GM12874 (cell line): ENCODE measurements around the gene CDH16.
A peak's percentile ranks its signal among the peaks of the same experiment; 100 is the strongest.

Experiments used
- TF ChIP-seq, protein P1 (sequence below): IDR thresholded peaks from 2 replicates; pipeline ENCODE4 v1.5.1; 2011; ENCODE audit warnings: low read depth, mild to moderate bottlenecking, control low read depth, low read length, moderate library complexity; ENCODE audit not compliant: insufficient read depth

CDH16 gene

GRCh38 chr16:66949472-66949871 is 30.8 kb upstream of the CDH16 start:
- TF ChIP-seq, protein P1, sequence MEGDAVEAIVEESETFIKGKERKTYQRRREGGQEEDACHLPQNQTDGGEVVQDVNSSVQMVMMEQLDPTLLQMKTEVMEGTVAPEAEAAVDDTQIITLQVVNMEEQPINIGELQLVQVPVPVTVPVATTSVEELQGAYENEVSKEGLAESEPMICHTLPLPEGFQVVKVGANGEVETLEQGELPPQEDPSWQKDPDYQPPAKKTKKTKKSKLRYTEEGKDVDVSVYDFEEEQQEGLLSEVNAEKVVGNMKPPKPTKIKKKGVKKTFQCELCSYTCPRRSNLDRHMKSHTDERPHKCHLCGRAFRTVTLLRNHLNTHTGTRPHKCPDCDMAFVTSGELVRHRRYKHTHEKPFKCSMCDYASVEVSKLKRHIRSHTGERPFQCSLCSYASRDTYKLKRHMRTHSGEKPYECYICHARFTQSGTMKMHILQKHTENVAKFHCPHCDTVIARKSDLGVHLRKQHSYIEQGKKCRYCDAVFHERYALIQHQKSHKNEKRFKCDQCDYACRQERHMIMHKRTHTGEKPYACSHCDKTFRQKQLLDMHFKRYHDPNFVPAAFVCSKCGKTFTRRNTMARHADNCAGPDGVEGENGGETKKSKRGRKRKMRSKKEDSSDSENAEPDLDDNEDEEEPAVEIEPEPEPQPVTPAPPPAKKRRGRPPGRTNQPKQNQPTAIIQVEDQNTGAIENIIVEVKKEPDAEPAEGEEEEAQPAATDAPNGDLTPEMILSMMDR, result no peak

DNA sequence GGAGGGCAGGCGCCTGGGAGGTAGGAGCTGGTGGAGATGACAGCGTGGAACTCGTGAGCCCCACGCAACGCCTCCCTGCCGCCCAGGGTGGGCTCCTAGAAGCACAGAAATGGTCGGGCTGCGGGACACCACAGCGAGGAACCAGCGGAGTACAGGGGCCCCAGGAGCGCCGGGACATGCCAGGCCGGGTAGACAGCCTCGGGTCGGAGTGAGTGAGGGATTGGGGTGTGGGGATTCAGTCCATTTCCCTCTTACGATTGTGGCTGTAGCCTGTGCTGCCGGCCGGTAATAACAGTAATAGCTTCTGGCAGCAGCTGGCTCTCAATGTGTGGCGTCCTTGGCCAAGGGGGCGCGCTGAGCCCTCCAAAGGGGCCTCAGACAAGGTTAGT is 30.1 kb upstream of the CDH16 start:
- TF ChIP-seq, protein P1, result no peak

- TF ChIP-seq, protein P1, result no peak
Observed at GRCh38 chr16:66948134-66948836, 29.6 kb upstream of the CDH16 start.

DNA sequence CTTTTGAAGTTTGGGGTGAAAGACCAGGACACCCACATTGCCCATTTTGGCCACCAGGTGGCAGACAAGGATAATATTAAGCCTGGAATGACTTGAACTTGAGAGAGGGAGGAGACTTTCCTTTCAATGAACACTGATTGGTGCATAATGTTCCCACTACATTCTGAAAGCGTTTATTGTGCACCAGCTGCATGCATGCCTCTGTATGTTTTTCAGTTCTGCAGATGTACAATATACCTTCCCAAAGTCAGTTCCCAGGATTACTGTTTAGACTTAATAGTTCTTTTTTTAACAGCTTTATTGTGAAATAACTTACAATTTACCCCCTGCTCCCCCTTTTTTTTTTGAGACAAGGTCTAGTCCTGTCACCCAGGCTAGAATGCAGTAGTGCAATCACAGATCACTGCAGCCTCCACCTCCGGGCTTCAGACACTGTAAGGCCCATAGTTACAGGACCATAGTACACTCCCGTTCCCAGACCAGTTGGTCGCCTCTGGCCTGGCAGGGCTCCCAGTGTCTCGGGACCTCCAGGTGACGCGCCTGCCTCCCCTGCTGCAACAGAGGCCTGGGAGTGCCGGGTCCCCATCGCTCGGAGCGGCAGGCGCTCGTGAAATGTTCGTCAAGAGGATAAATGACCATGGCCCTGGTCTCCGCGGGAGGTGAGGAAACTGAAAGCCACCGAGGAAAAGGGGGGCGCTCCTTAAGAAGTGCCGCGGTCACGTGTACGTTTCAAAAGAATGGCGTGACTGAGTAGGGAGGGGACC is 28.8 kb upstream of the CDH16 start:
- TF ChIP-seq, protein P1, result peak; percentile 76

DNA sequence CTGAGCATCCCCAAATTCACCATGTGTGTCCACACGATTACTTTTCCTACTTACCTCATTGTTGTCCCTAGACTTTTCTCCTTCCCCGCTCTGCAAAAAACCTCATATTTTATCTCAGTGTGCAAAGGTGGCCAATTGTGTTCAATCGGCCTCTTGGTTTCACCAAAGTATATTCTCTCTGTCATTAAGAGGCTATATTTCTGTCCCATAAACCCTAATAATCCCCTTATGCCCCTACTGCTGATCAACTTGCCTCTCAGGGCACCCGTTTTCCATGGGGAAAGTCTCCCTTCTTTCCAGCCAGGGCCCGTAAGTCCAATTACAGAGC is 28.3 kb upstream of the CDH16 start:
- TF ChIP-seq, protein P1, result no peak

DNA sequence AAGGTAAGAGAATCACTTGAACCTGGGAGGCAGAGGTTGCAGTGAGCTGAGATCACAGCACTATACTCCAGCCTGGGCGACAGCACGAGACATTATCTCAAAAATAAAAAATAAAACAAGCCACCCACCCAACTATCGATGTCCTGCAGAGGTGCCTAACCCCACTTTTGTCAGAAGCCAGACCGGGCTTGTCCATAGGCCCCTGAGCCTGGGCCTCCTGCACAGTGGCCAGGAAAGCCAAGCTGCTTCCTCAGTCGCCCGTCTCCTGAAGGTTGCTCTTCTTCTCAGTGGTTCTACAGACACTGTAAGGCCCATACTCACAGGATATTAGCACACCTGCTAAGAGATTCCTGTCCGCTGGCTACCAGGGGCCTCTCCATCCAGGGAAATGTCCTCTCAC is 27.9 kb upstream of the CDH16 start:
- TF ChIP-seq, protein P1, result no peak

GRCh38 chr16:66945939-66946338 is 27.3 kb upstream of the CDH16 start:
- TF ChIP-seq, protein P1, result no peak
